HG02884 (cell line): Measurements from ENCODE around the gene TBC1D8.

Source experiments
- ATAC-seq: cut with Tn5 transposase; IDR thresholded peaks from one replicate; pipeline ENCODE4 v1.9.1; 2021; ENCODE audit warnings: mild to moderate bottlenecking, moderate library complexity; ENCODE audit not compliant: unreplicated experiment

TBC1D8 gene

DNA sequence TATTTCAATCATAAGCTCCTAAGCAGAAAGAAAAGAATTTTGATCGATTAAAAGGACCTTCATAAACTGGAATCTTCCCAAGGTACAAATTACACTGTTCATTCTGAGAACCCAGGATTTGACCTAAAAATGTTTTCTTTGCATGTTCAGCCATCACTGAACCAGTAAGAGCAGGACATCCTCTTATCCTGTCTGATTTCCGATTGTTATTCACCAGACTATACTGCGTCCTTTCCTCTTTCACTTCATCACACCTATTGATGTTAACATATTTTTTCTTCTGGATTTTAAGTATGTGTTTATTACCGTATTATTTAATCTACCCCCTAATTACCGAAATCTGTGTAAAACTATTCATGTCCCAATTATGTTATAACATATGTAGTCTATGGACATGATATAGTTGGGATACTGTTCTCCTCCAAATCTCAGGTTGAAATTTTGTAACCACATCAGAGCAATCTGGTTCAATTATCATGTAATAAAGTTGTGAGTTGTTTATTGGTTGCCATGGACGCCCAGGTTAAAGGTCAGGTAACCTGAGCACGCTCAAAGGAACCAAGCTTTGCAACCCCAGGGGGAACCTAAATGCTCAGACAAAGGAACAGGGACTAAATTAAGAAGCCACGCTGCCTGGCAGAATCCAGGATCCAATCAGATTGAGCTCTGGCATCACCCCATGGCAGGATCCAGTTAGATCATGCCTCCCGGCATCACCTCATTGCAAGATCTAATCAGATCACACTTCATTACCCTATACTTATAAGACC lies 11.6 kb upstream of the TBC1D8 start:
- ATAC-seq: no peak

DNA sequence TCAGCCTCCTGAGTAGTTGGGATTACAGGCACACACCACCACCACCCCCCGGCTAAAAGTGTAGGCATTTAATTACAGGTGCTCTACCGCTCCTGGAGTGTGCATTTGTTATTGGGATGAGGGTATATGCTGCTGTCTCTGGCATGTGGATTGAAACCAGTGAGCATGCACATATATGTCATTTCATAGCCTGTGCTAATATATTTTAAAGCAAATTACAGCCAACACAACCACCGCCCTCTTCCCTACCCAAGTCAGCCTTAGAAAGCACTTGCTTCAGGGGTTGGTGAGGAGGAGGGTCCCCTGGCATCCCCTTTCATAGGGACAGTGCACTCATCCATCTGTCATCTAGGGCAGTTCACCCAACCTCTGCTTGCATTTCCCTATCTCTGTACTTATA lies 10.5 kb upstream of the TBC1D8 start:
- ATAC-seq: no peak

- ATAC-seq: no peak
These were observed 9.3 kb upstream of the TBC1D8 start for GRCh38 chr2:101160454-101160853.

GRCh38 chr2:101159526-101159925 lies 8.3 kb upstream of the TBC1D8 start:
- no peak for ATAC-seq

GRCh38 chr2:101157272-101157671 lies 6.1 kb upstream of the TBC1D8 start:
- no peak for ATAC-seq

GRCh38 chr2:101153787-101154186 lies 2.6 kb upstream of the TBC1D8 start:
- ATAC-seq: no peak

DNA sequence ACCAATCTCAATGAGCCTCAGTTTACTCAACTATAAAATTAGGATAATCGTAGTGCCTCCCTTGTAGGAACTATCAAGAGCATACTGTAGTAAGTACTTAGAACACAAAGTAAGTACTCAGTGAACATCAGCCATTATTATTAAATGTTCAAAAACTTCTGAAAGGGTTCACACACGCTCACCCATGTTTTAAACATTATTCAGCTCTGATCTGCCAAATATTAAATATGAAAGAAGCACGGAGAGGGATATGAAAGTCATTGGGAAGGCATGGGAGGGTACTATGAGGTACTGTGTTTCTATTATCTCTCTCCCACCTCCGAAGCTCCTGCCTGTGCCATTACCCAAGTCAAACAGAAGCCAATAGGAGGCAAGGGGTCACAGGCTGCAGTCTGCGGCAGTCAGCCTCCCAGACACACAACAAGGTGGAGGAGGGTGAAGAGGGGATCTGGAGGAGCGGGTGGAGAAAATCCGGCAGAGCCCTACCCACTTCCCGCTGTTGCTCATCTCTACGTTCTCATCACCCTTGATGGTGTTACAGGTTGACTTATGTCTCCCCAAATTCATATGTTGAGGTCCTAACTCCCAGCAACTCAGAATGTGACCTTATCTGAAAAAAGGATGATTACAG lies 2.0 kb upstream of the TBC1D8 start:
- no peak for ATAC-seq

- peak; percentile 64 for ATAC-seq
These were observed 1.3 kb upstream of the TBC1D8 start for GRCh38 chr2:101152272-101153076.

- no peak for ATAC-seq
These were observed 683 bp upstream of the TBC1D8 start for GRCh38 chr2:101151859-101152271.

- no peak for ATAC-seq
These were observed 656 bp downstream of the TBC1D8 start for GRCh38 chr2:101150306-101151145.

GRCh38 chr2:101149241-101150192 lies 1.7 kb downstream of the TBC1D8 start:
- no peak for ATAC-seq

- ATAC-seq: no peak
These were observed 2.4 kb downstream of the TBC1D8 start for GRCh38 chr2:101148777-101149176.

GRCh38 chr2:101147971-101148370 lies 3.2 kb downstream of the TBC1D8 start:
- ATAC-seq: no peak

- ATAC-seq: no peak
These were observed 4.1 kb downstream of the TBC1D8 start for GRCh38 chr2:101147062-101147461.

DNA sequence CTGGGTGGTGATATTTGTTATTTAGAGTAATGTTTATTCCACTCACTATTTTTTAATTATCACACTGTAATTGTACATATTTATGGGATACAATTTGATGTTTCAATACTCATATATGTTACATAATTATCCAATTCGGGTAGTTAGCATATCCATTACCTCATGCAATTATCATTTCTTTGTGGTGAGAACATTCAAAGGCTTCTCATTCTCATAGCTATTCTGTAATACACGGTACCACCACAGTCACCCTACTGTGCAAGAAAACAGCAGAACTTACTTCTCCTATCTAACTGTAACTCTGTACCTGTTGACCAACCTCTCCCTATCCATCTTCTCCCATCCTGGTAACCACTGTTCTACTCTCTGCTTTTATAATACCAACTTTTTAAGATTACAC lies 4.6 kb downstream of the TBC1D8 start:
- no peak for ATAC-seq

DNA sequence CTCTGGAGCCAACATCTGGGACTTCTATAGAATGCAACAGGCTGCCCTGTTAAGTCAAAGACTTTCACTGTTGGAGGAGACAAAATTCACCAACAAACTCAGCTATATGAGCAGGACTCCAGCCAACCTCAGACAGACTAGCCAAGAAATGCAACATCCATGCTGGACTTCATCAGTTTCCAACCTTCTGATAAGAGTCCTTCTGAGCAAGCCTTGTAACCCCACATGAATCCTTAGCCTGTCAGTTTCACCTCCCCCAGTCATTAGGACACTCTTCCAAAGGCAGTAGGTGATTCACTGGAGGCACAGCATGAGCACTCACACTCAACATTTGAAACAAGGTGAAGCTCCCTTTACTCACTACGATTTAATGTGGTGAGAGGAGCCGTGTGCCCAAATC lies 5.8 kb downstream of the TBC1D8 start:
- ATAC-seq: no peak

DNA sequence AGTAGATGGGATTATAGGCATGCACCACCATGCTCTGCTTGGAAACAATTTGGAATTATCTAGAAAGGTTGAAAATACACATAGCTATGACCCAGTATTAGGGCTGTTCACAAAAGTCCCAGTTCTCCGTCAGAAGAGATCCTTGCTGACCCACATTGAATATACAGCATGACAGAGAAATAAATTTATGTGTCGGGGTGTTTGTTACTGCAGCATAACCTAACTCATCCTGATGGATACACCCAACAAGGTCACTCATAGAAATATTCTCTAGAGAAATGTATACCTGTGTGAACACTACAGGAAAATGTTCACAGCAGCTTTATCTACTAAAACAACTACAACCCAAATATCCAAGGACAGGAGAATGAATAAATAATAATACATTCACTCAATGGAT lies 9.0 kb downstream of the TBC1D8 start:
- no peak for ATAC-seq

GRCh38 chr2:101140978-101141655 lies 10.1 kb downstream of the TBC1D8 start:
- ATAC-seq: no peak

DNA sequence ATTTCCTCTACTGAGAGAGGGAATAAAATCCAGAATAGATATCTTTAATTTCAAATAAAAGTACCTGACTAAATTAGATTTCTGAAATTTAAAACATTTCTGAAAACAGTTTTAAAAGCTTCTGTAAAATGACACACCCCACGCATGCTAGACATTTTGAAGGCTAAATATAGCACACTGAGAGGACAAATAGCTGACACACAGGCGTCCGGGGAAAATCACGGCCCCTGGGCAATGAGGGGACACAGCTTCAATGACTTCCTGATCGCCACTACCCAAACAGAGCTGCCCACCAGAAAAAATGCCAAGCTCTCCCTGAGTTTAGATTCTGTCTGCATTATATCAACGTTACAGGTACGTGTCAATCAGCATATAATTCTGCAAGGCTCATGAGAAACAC lies 10.9 kb downstream of the TBC1D8 start:
- ATAC-seq: no peak
